Liver (tissue), 3 donors: Measurements from ENCODE around the gene MAPK6.

Source experiments
- FOXA1 ChIP-seq: IDR thresholded peaks from 2 replicates; pipeline ENCODE4 v1.6.1; 2016; ENCODE audit warnings: antibody characterized with exemption
- JUND ChIP-seq, 2 donors: IDR thresholded peaks; 2 replicates each; pipeline ENCODE4 v1.6.1; 2016; ENCODE audit warnings: antibody characterized with exemption in 2 of 2
- TF ChIP-seq, protein P1 (sequence below): fragments of 150-350 bp; IDR thresholded peaks from 2 replicates; pipeline ENCODE4 v1.5.1; 2017; ENCODE audit warnings: improper control_type of control experiment, low read depth, low read length; ENCODE audit not compliant: missing input control
- TF ChIP-seq, protein P2 (sequence below): IDR thresholded peaks from 2 replicates; pipeline ENCODE4 v1.6.1; 2016; ENCODE audit warnings: antibody characterized with exemption
- donor health status: healthy.
- donor health status: healthy.

GRCh38 chr15:52050416-52050815 is 31.4 kb downstream of the MAPK6 start:
- TF ChIP-seq, protein P1, sequence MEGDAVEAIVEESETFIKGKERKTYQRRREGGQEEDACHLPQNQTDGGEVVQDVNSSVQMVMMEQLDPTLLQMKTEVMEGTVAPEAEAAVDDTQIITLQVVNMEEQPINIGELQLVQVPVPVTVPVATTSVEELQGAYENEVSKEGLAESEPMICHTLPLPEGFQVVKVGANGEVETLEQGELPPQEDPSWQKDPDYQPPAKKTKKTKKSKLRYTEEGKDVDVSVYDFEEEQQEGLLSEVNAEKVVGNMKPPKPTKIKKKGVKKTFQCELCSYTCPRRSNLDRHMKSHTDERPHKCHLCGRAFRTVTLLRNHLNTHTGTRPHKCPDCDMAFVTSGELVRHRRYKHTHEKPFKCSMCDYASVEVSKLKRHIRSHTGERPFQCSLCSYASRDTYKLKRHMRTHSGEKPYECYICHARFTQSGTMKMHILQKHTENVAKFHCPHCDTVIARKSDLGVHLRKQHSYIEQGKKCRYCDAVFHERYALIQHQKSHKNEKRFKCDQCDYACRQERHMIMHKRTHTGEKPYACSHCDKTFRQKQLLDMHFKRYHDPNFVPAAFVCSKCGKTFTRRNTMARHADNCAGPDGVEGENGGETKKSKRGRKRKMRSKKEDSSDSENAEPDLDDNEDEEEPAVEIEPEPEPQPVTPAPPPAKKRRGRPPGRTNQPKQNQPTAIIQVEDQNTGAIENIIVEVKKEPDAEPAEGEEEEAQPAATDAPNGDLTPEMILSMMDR = no peak
- TF ChIP-seq, protein P2, sequence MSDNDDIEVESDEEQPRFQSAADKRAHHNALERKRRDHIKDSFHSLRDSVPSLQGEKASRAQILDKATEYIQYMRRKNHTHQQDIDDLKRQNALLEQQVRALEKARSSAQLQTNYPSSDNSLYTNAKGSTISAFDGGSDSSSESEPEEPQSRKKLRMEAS = no peak
- no peak for TF ChIP-seq FOXA1
- TF ChIP-seq JUND (IDR thresholded peaks at IDR 0.05) = no peak
